CD4-positive, alpha-beta T cell (primary cell): ENCODE results near the gene ZMPSTE24. TPM values are rescaled to one million over a fixed set of nuclear protein-coding genes. Genes with fewer than 3 reads are reported as not detected.
"Not testable (repeated sequence)": the region's sequence is repeated elsewhere in the genome, so short reads cannot be mapped to it uniquely, and the experiment has no call there.

Source experiments
- ATAC-seq: fragments of 200-7000 bp; cut with Tn5 transposase; one replicate; pipeline ENCODE4 v1.10.0; 2022; ENCODE audit warnings: mild to moderate bottlenecking; ENCODE audit not compliant: poor library complexity
- CTCF ChIA-PET: fragments of 350-600 bp; sonication (Branson Sonifier 250); formaldehyde crosslinking; loops from one replicate; lab custom pipeline; 2021; ENCODE audit warnings: antibody characterized with exemption, inconsistent platforms; lab: Charles Lee
- POLR2A ChIA-PET: fragments of 350-600 bp; sonication (Branson Sonifier 250); formaldehyde crosslinking; loops from one replicate; lab custom pipeline; 2021; ENCODE audit warnings: antibody characterized with exemption, inconsistent platforms; lab: Charles Lee
- DNase-seq, 14 experiments: peaks; one replicate each; pipeline ENCODE4 v3.0.0-alpha.2; 2013 to 2020; ENCODE audit warnings: mixed read lengths in 2 of 14
- H3K27ac ChIP-seq, 2 donors: one replicate each; pipeline versions ENCODE4 v1.5.1 to v1.7.0; 2013; ENCODE audit warnings: low read length in 2 of 2, low read depth in 1 of 2, mild to moderate bottlenecking in 1 of 2
- H3K27me3 ChIP-seq, 2 experiments: 1 replicate in 1 of 2; 2 replicates in 1 of 2; pipeline versions ENCODE4 v1.6.1 to v1.7.0; 2013; ENCODE audit warnings: low read length in 2 of 2, control low read depth in 1 of 2, mild to moderate bottlenecking in 1 of 2, moderate library complexity in 1 of 2; ENCODE audit not compliant: insufficient read depth in 2 of 2, control insufficient read depth in 1 of 2
- H3K36me3 ChIP-seq: one replicate; pipeline ENCODE4 v1.6.1; 2013; ENCODE audit warnings: low read length, control low read depth; ENCODE audit not compliant: insufficient read depth
- H3K4me1 ChIP-seq: one replicate; pipeline ENCODE4 v1.6.1; 2013; ENCODE audit warnings: low read length, control low read depth; ENCODE audit not compliant: insufficient read depth
- H3K4me3 ChIP-seq: one replicate; pipeline ENCODE4 v1.5.1; 2013; ENCODE audit warnings: mild to moderate bottlenecking, low read length, moderate library complexity
- H3K9me3 ChIP-seq, 2 experiments: 1 replicate in 1 of 2; 2 replicates in 1 of 2; pipeline versions ENCODE4 v1.6.1 to v1.7.0; 2013; ENCODE audit warnings: low read length in 2 of 2, mild to moderate bottlenecking in 2 of 2, control low read depth in 1 of 2, moderate library complexity in 1 of 2; ENCODE audit not compliant: control insufficient read depth in 1 of 2, insufficient read depth in 1 of 2
- H3K27ac Mint-ChIP-seq: one replicate; pipeline ENCODE4 v1.8.0; 2020; ENCODE audit warnings: mixed read lengths
- H3K27me3 Mint-ChIP-seq: one replicate; pipeline ENCODE4 v1.8.0; 2021; ENCODE audit warnings: mixed read lengths
- H3K36me3 Mint-ChIP-seq: one replicate; pipeline ENCODE4 v1.8.0; 2021; ENCODE audit warnings: low read depth, mixed read lengths
- H3K4me1 Mint-ChIP-seq: one replicate; pipeline ENCODE4 v1.8.0; 2021; ENCODE audit warnings: low read depth, mixed read lengths
- H3K4me3 Mint-ChIP-seq: one replicate; pipeline ENCODE4 v1.8.0; 2020; ENCODE audit warnings: mild to moderate bottlenecking, mixed read lengths
- H3K9me3 Mint-ChIP-seq: one replicate; pipeline ENCODE4 v1.8.0; 2020; ENCODE audit warnings: mixed read lengths
- CTCF ChIP-seq: fragments of 200-600 bp; IDR thresholded peaks from one replicate; pipeline ENCODE4 v1.8.0; 2022; ENCODE audit warnings: antibody characterized with exemption, mild to moderate bottlenecking
- intact Hi-C, 2 experiments: fragments of 100-400 bp; cut with DNase I in 1 of 2; cut with micrococcal nuclease in 1 of 2; formaldehyde crosslinking; loops; one replicate each; pipeline versions ENCODE4 v1.15.1 to v1.9.0; 2023 to 2025; cut with DNase I, micrococcal nuclease
- total RNA-seq, 174 experiments: library from RNA in 2 of 174; stranded (reverse) in 2 of 174; gene quantifications; one replicate each; pipeline ENCODE4 v1.2.3 and lab custom pipeline; 2021 to 2026

Gene ZMPSTE24
- total RNA-seq, 2 experiments from 2014 or later, result 8.7 to 8.8 TPM

- Mint-ChIP-seq H3K4me1 (peaks cover 37% of the 10 kb centered on the region), H3K36me3 (no peaks in the 10 kb centered on the region), H3K27ac (no peak overlapping the region), H3K27me3 (peaks cover 24% of the 10 kb centered on the region), H3K4me3 (no peak overlapping the region), H3K9me3 (no peaks in the 10 kb centered on the region)
- Histone ChIP-seq H3K9me3 (no peaks in the 10 kb centered on the region), H3K27me3 (peaks cover 0 to 11% of the 10 kb centered on the region in 2 experiments), H3K36me3 (no peaks in the 10 kb centered on the region), H3K4me3 (no peak overlapping the region), H3K4me1 (peaks cover 31% of the 10 kb centered on the region), H3K27ac (no peak overlapping the region)
- intact Hi-C loops, result loop anchor here in 1 of 2 experiments (5.0 kb wide), 1 partner anchor 157 kb away; the partner anchor contains the start of gene RLF
- no peak for DNase-seq
- CTCF ChIA-PET, result no interaction called here
- TF ChIP-seq CTCF, result no peak
- no peak for ATAC-seq
- POLR2A ChIA-PET, result no interaction called here
These were observed 61.1 kb downstream of the ZMPSTE24 start for GRCh38 chr1:40318970-40319621.

GRCh38 chr1:40331403-40331802 lies 73.4 kb downstream of the ZMPSTE24 start:
- H3K27me3 Mint-ChIP-seq, ATAC-seq: not testable (repeated sequence)

GRCh38 chr1:40332695-40333094 lies 74.7 kb downstream of the ZMPSTE24 start:
- Mint-ChIP-seq H3K9me3 (peaks cover 3% of the 10 kb centered on the region), H3K27ac (no peak overlapping the region), H3K4me1 (no peaks in the 10 kb centered on the region), H3K27me3 (no peaks in the 10 kb centered on the region), H3K36me3 (no peaks in the 10 kb centered on the region), H3K4me3 (no peak overlapping the region)
- TF ChIP-seq CTCF, result no peak
- ChIA-PET CTCF (interaction anchor here (1.0 kb wide), 1 partner anchor 180 kb away, joined by 3 read pairs; no protein-coding TSS in a partner anchor), POLR2A (no interaction called here)
- intact Hi-C loops, result no loop called here
- Histone ChIP-seq H3K4me3 (no peak overlapping the region), H3K27ac (no peak overlapping the region), H3K27me3 (no peaks in the 10 kb centered on the region), H3K9me3 (peaks cover 0 to 9% of the 10 kb centered on the region in 2 experiments), H3K36me3 (no peaks in the 10 kb centered on the region), H3K4me1 (no peaks in the 10 kb centered on the region)
- DNase-seq (no peak), ATAC-seq (no peak)

More at GRCh38 chr1:40331403-40331802, 73.4 kb downstream of the ZMPSTE24 start:
- H3K27ac Mint-ChIP-seq, intact Hi-C loops, H3K27me3 ChIP-seq, H3K4me3 Mint-ChIP-seq, H3K4me3 ChIP-seq, H3K36me3 ChIP-seq, H3K4me1 ChIP-seq, H3K27ac ChIP-seq, DNase-seq, H3K9me3 Mint-ChIP-seq, H3K9me3 ChIP-seq, H3K4me1 Mint-ChIP-seq, CTCF ChIA-PET, H3K36me3 Mint-ChIP-seq: not testable (repeated sequence)
- POLR2A ChIA-PET, result interaction anchor here (0.6 kb wide), 1 partner anchor 9 kb away, joined by 3 read pairs; no protein-coding TSS in a partner anchor
